Activated CD8-positive, alpha-beta memory T cell treated with anti-CD3 and anti-CD28 coated beads, Interleukin-2, amount 10 ng/mL, durations not matched to agents 7 days and 5 days (primary cell): ENCODE data around the gene RBM20. TPM values are rescaled to one million over a fixed set of nuclear protein-coding genes. Genes with fewer than 3 reads are reported as not detected.

Experiments used
- ATAC-seq: fragments of 150-1000 bp; cut with Tn5 transposase; one replicate; pipeline ENCODE4 v1.10.0; 2021; ENCODE audit warnings: moderate library complexity
- CTCF ChIA-PET: fragments of 350-600 bp; sonication (Branson Sonifier 250); formaldehyde crosslinking; loops from one replicate; lab custom pipeline; 2021; ENCODE audit warnings: antibody characterized with exemption; lab: Charles Lee
- DNase-seq: peaks from one replicate; pipeline ENCODE4 v3.0.0-alpha.2; 2020
- H3K27ac Mint-ChIP-seq: one replicate; pipeline ENCODE4 v1.8.0; 2021; ENCODE audit warnings: mild to moderate bottlenecking, mixed read lengths
- H3K27me3 Mint-ChIP-seq: one replicate; pipeline ENCODE4 v1.8.0; 2021; ENCODE audit warnings: mixed read lengths
- H3K36me3 Mint-ChIP-seq: one replicate; pipeline ENCODE4 v1.8.0; 2021; ENCODE audit warnings: mild to moderate bottlenecking, mixed read lengths
- H3K4me1 Mint-ChIP-seq: one replicate; pipeline ENCODE4 v1.8.0; 2021; ENCODE audit warnings: mixed read lengths
- H3K4me3 Mint-ChIP-seq: one replicate; pipeline ENCODE4 v1.8.0; 2021; ENCODE audit warnings: mild to moderate bottlenecking, moderate library complexity, mixed read lengths
- H3K9me3 Mint-ChIP-seq: one replicate; pipeline ENCODE4 v1.8.0; 2022; ENCODE audit warnings: low read depth, mixed read lengths
- total RNA-seq, 2 experiments: library from RNA; stranded (reverse); gene quantifications; one replicate each; pipeline ENCODE4 v1.2.3, GENCODE V29; 2021

Gene RBM20
- total RNA-seq, 2 experiments from 2014 or later: 0.06 to 0.07 TPM

GRCh38 chr10:110730345-110731050 is 86.4 kb downstream of the RBM20 start:
- Mint-ChIP-seq H3K27me3 (peaks cover 46% of the 10 kb centered on the region), H3K36me3 (no peaks in the 10 kb centered on the region), H3K27ac (no peak overlapping the region), H3K4me3 (no peak overlapping the region), H3K4me1 (peaks cover 7% of the 10 kb centered on the region), H3K9me3 (no peaks in the 10 kb centered on the region)
- ATAC-seq (no peak), DNase-seq (no peak)
- CTCF ChIA-PET: interaction anchor here (1.1 to 1.7 kb wide), 2 partner anchors 13 to 16 kb away, joined by 3 to 4 read pairs; no protein-coding TSS in a partner anchor

- H3K36me3 Mint-ChIP-seq: no peaks in the 10 kb centered on the region
- CTCF ChIA-PET: interaction anchor here (0.9 kb wide), 1 partner anchor 8 kb away, joined by 3 read pairs; no protein-coding TSS in a partner anchor
- peaks cover 54% of the 10 kb centered on the region for H3K27me3 Mint-ChIP-seq
- H3K4me1 Mint-ChIP-seq: peaks cover 7% of the 10 kb centered on the region
- no peaks in the 10 kb centered on the region for H3K9me3 Mint-ChIP-seq
- DNase-seq (no peak), ATAC-seq (no peak)
- no peak overlapping the region for H3K4me3 Mint-ChIP-seq
- H3K27ac Mint-ChIP-seq: no peak overlapping the region
These were observed 89.2 kb downstream of the RBM20 start for GRCh38 chr10:110733218-110733952.

- Mint-ChIP-seq H3K27ac (no peak overlapping the region), H3K27me3 (peaks cover 52% of the 10 kb centered on the region), H3K36me3 (no peaks in the 10 kb centered on the region), H3K4me3 (no peak overlapping the region), H3K4me1 (peaks cover 14% of the 10 kb centered on the region), H3K9me3 (no peaks in the 10 kb centered on the region)
- no peak for DNase-seq
- ATAC-seq: no peak
- CTCF ChIA-PET: no interaction called here
These were observed 91.5 kb downstream of the RBM20 start for GRCh38 chr10:110735620-110736027.

GRCh38 chr10:110737886-110738634 is 93.9 kb downstream of the RBM20 start:
- peaks cover 29% of the 10 kb centered on the region for H3K27me3 Mint-ChIP-seq
- ATAC-seq (no peak), DNase-seq (no peak)
- CTCF ChIA-PET: no interaction called here
- H3K36me3 Mint-ChIP-seq: no peaks in the 10 kb centered on the region
- no peak overlapping the region for H3K27ac Mint-ChIP-seq
- peaks cover 24% of the 10 kb centered on the region for H3K4me1 Mint-ChIP-seq
- H3K9me3 Mint-ChIP-seq: no peaks in the 10 kb centered on the region
- H3K4me3 Mint-ChIP-seq: no peak overlapping the region

- DNase-seq: no peak
- H3K4me3 Mint-ChIP-seq: no peak overlapping the region
- CTCF ChIA-PET: interaction anchor here (1.2 kb wide), 1 partner anchor 129 kb away, joined by 3 read pairs; no protein-coding TSS in a partner anchor
- peaks cover 12% of the 10 kb centered on the region for H3K27me3 Mint-ChIP-seq
- no peaks in the 10 kb centered on the region for H3K9me3 Mint-ChIP-seq
- ATAC-seq: peak; percentile 36
- H3K27ac Mint-ChIP-seq: no peak overlapping the region
- H3K36me3 Mint-ChIP-seq: no peaks in the 10 kb centered on the region
- peaks cover 19% of the 10 kb centered on the region for H3K4me1 Mint-ChIP-seq
These were observed 95.7 kb downstream of the RBM20 start for GRCh38 chr10:110739811-110740271.

GRCh38 chr10:110742801-110743200 is 98.7 kb downstream of the RBM20 start:
- H3K27ac Mint-ChIP-seq: no peak overlapping the region
- no peaks in the 10 kb centered on the region for H3K36me3 Mint-ChIP-seq
- no peak for DNase-seq
- H3K4me1 Mint-ChIP-seq: peaks cover 31% of the 10 kb centered on the region
- no peaks in the 10 kb centered on the region for H3K9me3 Mint-ChIP-seq
- CTCF ChIA-PET: interaction anchor here (1.0 to 2.0 kb wide), 4 partner anchors 13 to 151 kb away, joined by 3 to 8 read pairs (median 3); no protein-coding TSS in a partner anchor
- H3K4me3 Mint-ChIP-seq: peak overlapping the region; percentile 51
- no peaks in the 10 kb centered on the region for H3K27me3 Mint-ChIP-seq
- no peak for ATAC-seq

- CTCF ChIA-PET: interaction anchor here (1.3 to 2.9 kb wide), 3 partner anchors 149 to 153 kb away, joined by 4 to 19 read pairs (median 16); no protein-coding TSS in a partner anchor
- Mint-ChIP-seq H3K4me3 (no peak overlapping the region), H3K9me3 (peaks cover 4% of the 10 kb centered on the region), H3K27ac (no peak overlapping the region), H3K4me1 (peaks cover 37% of the 10 kb centered on the region), H3K27me3 (no peaks in the 10 kb centered on the region), H3K36me3 (peaks cover 9% of the 10 kb centered on the region)
- ATAC-seq (no peak), DNase-seq (no peak)
These were observed 100.6 kb downstream of the RBM20 start for GRCh38 chr10:110744782-110745181.

GRCh38 chr10:110746254-110746826 is 102.2 kb downstream of the RBM20 start:
- Mint-ChIP-seq H3K4me3 (no peak overlapping the region), H3K27me3 (no peaks in the 10 kb centered on the region), H3K27ac (no peak overlapping the region), H3K36me3 (peaks cover 10% of the 10 kb centered on the region), H3K4me1 (peaks cover 41% of the 10 kb centered on the region), H3K9me3 (peaks cover 6% of the 10 kb centered on the region)
- CTCF ChIA-PET: interaction anchor here (0.7 to 2.9 kb wide), 19 partner anchors 12 to 246 kb away, joined by 3 to 19 read pairs (median 4); partner anchors contain the start of gene PDCD4
- peak; percentile 57 for ATAC-seq
- DNase-seq: peak; percentile 56

- no peak overlapping the region for H3K4me3 Mint-ChIP-seq
- DNase-seq (no peak), ATAC-seq (peak; percentile 18)
- H3K27ac Mint-ChIP-seq: peak overlapping the region; percentile 25
- peaks cover 10% of the 10 kb centered on the region for H3K36me3 Mint-ChIP-seq
- peaks cover 42% of the 10 kb centered on the region for H3K4me1 Mint-ChIP-seq
- peaks cover 6% of the 10 kb centered on the region for H3K9me3 Mint-ChIP-seq
- no peaks in the 10 kb centered on the region for H3K27me3 Mint-ChIP-seq
- CTCF ChIA-PET: interaction anchor here (0.7 to 2.9 kb wide), 18 partner anchors 14 to 245 kb away, joined by 3 to 19 read pairs (median 4); partner anchors contain the start of gene PDCD4
These were observed 103.0 kb downstream of the RBM20 start for GRCh38 chr10:110746969-110747608.

- peaks cover 38% of the 10 kb centered on the region for H3K4me1 Mint-ChIP-seq
- no peak overlapping the region for H3K4me3 Mint-ChIP-seq
These were observed 103.7 kb downstream of the RBM20 start for GRCh38 chr10:110747609-110748464.

GRCh38 chr10:110748970-110749369 is 104.8 kb downstream of the RBM20 start:
- DNase-seq: no peak
- H3K27me3 Mint-ChIP-seq: no peaks in the 10 kb centered on the region
- CTCF ChIA-PET: interaction anchor here (0.9 to 1.7 kb wide), 4 partner anchors 25 to 128 kb away, joined by 3 to 4 read pairs (median 4); no protein-coding TSS in a partner anchor
- H3K27ac Mint-ChIP-seq: no peak overlapping the region
- ATAC-seq: no peak
- H3K4me1 Mint-ChIP-seq: peaks cover 43% of the 10 kb centered on the region
- H3K9me3 Mint-ChIP-seq: peaks cover 6% of the 10 kb centered on the region
- peaks cover 12% of the 10 kb centered on the region for H3K36me3 Mint-ChIP-seq
- H3K4me3 Mint-ChIP-seq: no peak overlapping the region

More at GRCh38 chr10:110747609-110748464, 103.7 kb downstream of the RBM20 start:
- DNase-seq (no peak), ATAC-seq (no peak)
- H3K27ac Mint-ChIP-seq: peak overlapping the region; percentile 25
- no peaks in the 10 kb centered on the region for H3K27me3 Mint-ChIP-seq
- H3K9me3 Mint-ChIP-seq: peaks cover 6% of the 10 kb centered on the region
- peaks cover 10% of the 10 kb centered on the region for H3K36me3 Mint-ChIP-seq
- CTCF ChIA-PET: interaction anchor here (0.9 to 1.3 kb wide), 4 partner anchors 56 to 146 kb away, joined by 3 to 4 read pairs (median 3); no protein-coding TSS in a partner anchor
